Body of pancreas (tissue), 4 donors: ENCODE measurements around the gene RNF39. TPM values are rescaled to one million over a fixed set of nuclear protein-coding genes. Genes with fewer than 3 reads are reported as not detected.

Experiments
- ATAC-seq: fragments of 150-250 bp; one replicate; pipeline ENCODE4 v1.9.1; 2016
- DNase-seq, 4 donors: peaks; one replicate each; pipeline ENCODE4 v3.0.0-alpha.2; 2019
- H3K27ac ChIP-seq, 4 donors: fragments of 200-600 bp; sonication (generic); 1 replicate in 3 of 4; 2 replicates in 1 of 4; pipeline versions ENCODE4 v1.5.1 to v1.6.1; 2016 to 2019; ENCODE audit warnings: mild to moderate bottlenecking in 1 of 4, mixed read lengths in 1 of 4, moderate library complexity in 1 of 4
- H3K27me3 ChIP-seq, 2 donors: fragments of 200-600 bp; sonication (generic); one replicate each; pipeline ENCODE4 v1.6.0; 2016; ENCODE audit warnings: mild to moderate bottlenecking in 1 of 2
- H3K36me3 ChIP-seq, 2 donors: fragments of 200-600 bp; sonication (generic); replicated peaks in 1 of 2; 2 replicates each; pipeline ENCODE4 v1.5.1; 2016; ENCODE audit warnings: low read depth in 2 of 2; ENCODE audit not compliant: insufficient read depth in 1 of 2
- H3K4me1 ChIP-seq: fragments of 200-600 bp; sonication (generic); one replicate; pipeline ENCODE4 v1.6.0; 2016
- H3K4me3 ChIP-seq, 2 donors: fragments of 200-600 bp; sonication (generic); 1 replicate in 1 of 2; 2 replicates in 1 of 2; pipeline ENCODE4 v1.5.1; 2016 to 2019
- H3K9me3 ChIP-seq, 3 donors: fragments of 200-600 bp; sonication (generic); 1 replicate in 2 of 3; 2 replicates in 1 of 3; pipeline ENCODE4 v1.5.1; 2016
- CTCF ChIP-seq, 7 experiments: fragments of 450-650 bp in 4 of 7; fragments of 200-600 bp in 3 of 7; sonication (generic) in 3 of 7; IDR thresholded peaks; one replicate each; pipeline ENCODE4 v1.5.1; 2016 to 2019; ENCODE audit warnings: antibody characterized with exemption in 7 of 7
- POLR2A ChIP-seq, 3 donors: fragments of 450-650 bp; IDR thresholded peaks; one replicate each; pipeline ENCODE4 v1.6.1; 2016; ENCODE audit warnings: antibody characterized with exemption in 3 of 3, mild to moderate bottlenecking in 2 of 3
- WGBS, 2 donors: methylation state at CpG; one replicate each; pipeline ENCODE4 v1.1.5; 2017; 5-methylcytosine and 5-hydroxymethylcytosine counted together
- intact Hi-C: fragments of 100-400 bp; cut with DNase I; formaldehyde crosslinking; loops from one replicate; pipeline ENCODE4 v1.15.1; 2023
- total RNA-seq, 2 donors: library from RNA; depleted of rRNA; stranded (reverse); fragments of >200 nt; gene quantifications; one replicate each; pipeline ENCODE4 v1.1.0, GENCODE V29; 2016

RNF39 gene
- total RNA-seq, 2 donors from 2014 or later, result 1.6 TPM; not detected in 1

DNA sequence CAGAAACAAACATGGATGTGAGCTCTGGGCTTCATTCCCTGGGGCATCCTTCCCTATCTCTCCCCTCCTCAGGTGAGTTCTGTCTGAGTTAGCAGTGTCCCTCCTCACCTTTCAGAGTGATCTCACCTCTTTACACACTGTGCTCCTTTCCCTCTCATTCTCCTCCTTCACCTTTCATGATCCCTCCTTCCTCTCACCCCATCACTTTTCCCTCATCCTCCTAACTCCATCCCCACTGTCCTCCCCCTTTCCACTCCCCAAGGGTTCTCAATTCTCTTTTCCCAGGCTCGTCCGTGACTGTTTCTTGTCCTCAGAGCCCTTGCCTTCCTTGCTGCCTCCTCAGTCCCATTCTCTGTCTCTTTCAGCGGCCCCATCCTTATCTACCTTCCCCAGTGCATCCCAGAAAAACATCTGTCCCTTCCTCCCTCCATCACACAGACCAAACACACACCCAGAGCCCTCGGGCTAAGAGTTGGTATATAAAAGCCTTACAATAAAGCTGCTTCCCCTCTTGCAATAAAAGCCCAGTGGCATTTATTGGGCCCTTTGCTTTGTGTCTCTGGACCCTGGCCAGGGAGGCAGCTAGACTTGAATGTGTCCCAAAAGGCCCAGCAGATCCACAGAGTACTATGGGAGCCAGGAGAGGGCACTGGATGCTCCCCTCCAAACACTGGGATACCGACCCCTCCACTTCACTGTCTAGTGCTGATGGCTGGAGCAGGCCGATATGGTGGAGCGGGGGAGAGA lies 1.9 kb downstream of the RNF39 start:
- H3K27ac ChIP-seq, result no peak overlapping the region
- H3K4me1 ChIP-seq, result peaks cover 26% of the 10 kb centered on the region
- peaks cover 0 to 4% of the 10 kb centered on the region in 2 donors for H3K27me3 ChIP-seq
- H3K4me3 ChIP-seq, result no peak overlapping the region
- 61 to 66% methylated on average over 7 of the region's 7 CpGs for WGBS, 2 donors
- no peak for TF ChIP-seq POLR2A (IDR thresholded peaks at IDR 0.05)
- no peak for TF ChIP-seq CTCF (IDR thresholded peaks at IDR 0.05)
- H3K9me3 ChIP-seq, result no peaks in the 10 kb centered on the region
- intact Hi-C loops, result no loop called here
- ATAC-seq (no peak), DNase-seq (no peak)
- H3K36me3 ChIP-seq, result peaks cover 0 to 2% of the 10 kb centered on the region in 2 donors

GRCh38 chr6:30071858-30072257 lies 3.7 kb downstream of the RNF39 start:
- peaks cover 38% of the 10 kb centered on the region for H3K4me1 ChIP-seq
- H3K36me3 ChIP-seq, result peaks cover 0 to 2% of the 10 kb centered on the region in 2 donors
- DNase-seq (no peak), ATAC-seq (no peak)
- no peak overlapping the region for H3K4me3 ChIP-seq
- H3K9me3 ChIP-seq, result no peaks in the 10 kb centered on the region
- intact Hi-C loops, result no loop called here
- TF ChIP-seq POLR2A (IDR thresholded peaks at IDR 0.05) (no peak), CTCF (IDR thresholded peaks at IDR 0.05) (no peak)
- peaks cover 0 to 4% of the 10 kb centered on the region in 2 donors for H3K27me3 ChIP-seq
- no peak overlapping the region for H3K27ac ChIP-seq
- 51 to 75% methylated on average over 3 of the region's 3 CpGs for WGBS, 2 donors

DNA sequence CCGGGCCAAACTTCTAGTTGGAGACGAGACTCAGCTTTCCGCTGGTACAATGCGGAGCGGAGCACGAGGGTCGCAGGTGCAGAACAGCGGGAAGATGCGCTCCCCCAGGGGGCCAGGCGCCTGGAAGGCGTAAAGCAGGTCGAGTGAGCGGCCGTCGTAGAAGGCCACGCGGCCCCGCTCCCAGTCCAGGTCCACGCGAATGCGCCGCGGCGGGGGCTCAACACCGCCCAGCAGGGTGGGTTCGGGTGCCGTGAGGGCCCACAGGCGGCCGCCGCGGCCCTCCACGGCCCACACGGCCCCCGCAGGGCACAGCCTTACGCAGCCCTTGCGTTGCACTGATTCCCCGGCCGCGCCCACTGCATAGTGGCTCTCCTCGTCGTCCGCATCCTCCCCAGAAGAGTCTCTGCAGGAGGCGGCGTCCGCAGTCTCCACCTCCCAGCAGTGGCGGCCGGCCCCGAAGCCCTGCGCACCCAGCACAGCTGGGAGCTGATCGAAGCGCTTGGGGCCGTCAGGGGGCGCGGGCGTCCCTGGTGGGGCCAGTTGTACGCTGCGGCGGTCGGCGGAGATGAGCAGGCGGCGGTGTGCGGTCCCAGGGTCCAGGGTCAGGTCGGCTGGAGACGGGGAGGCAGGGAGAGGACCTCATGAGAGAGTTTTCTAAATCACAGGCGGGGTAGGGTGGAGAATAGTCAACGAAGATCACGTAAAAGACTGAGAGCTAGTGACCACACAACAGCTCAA lies 4.3 kb downstream of the RNF39 start:
- DNase-seq, result no peak
- Histone ChIP-seq H3K27me3 (peaks cover 0 to 4% of the 10 kb centered on the region in 2 donors), H3K9me3 (no peaks in the 10 kb centered on the region), H3K36me3 (peaks cover 0 to 2% of the 10 kb centered on the region in 2 donors), H3K4me3 (no peak overlapping the region), H3K4me1 (peaks cover 38% of the 10 kb centered on the region), H3K27ac (no peak overlapping the region)
- no peak for ATAC-seq
- WGBS, 2 donors, result 35 to 63% methylated on average over 36 to 65 of the region's 68 CpGs
- TF ChIP-seq CTCF (IDR thresholded peaks at IDR 0.05) (no peak), POLR2A (IDR thresholded peaks at IDR 0.05) (no peak)
- intact Hi-C loops, result no loop called here

DNA sequence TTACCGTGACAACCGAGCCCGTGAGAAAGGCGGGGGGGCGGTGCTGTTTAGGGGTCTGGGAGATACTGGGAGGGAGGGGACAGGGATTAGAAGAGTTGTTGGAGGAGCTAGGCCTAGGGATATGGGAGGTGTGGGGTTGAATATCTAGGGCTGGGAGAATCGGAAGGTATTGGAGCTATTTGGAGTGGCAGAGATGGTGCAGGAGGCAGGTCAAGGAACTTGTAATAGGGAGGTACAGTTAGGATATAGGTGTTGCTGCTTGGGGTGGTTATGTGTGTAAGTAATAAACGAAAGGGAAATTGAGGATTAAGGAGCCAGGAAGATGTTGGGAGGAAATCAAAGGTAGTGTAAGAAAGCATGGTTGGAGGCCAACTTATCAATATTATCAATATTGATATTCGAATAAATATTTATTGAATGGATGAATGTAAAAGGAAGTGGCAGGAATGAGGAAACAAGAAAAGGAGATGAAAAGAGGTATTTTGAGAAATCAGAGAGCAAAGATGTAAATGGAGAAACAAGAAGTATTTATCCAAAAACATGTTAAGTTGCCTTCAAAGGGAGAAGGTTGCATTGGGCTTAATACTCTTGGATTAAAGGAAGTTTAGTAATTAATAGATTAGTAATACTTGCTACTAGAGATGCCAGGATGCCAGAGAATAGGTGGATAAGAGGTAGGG lies 8.0 kb downstream of the RNF39 start:
- peaks cover 0 to 2% of the 10 kb centered on the region in 2 donors for H3K36me3 ChIP-seq
- H3K27me3 ChIP-seq, result no peaks in the 10 kb centered on the region
- DNase-seq (no peak), ATAC-seq (peak; percentile 1)
- H3K27ac ChIP-seq, result peak overlapping the region; percentile 63 to 91 (median 81)
- intact Hi-C loops, result no loop called here
- peaks cover 24% of the 10 kb centered on the region for H3K4me1 ChIP-seq
- no peaks in the 10 kb centered on the region for H3K9me3 ChIP-seq
- H3K4me3 ChIP-seq, result peak overlapping the region; percentile 49 to 83
- TF ChIP-seq CTCF (IDR thresholded peaks at IDR 0.05) (no peak), POLR2A (IDR thresholded peaks at IDR 0.05) (no peak)
- 6 to 7% methylated on average over 8 of the region's 8 CpGs for WGBS, 2 donors
